ENCODE results near the gene TJP3. TPM values are rescaled to one million over a fixed set of nuclear protein-coding genes. Genes with fewer than 3 reads are reported as not detected.

The TJP3 gene
- total and polyA plus RNA-seq, 3 donors from 2014 or later = 37.2 to 125 (median 81.1) TPM

DNA sequence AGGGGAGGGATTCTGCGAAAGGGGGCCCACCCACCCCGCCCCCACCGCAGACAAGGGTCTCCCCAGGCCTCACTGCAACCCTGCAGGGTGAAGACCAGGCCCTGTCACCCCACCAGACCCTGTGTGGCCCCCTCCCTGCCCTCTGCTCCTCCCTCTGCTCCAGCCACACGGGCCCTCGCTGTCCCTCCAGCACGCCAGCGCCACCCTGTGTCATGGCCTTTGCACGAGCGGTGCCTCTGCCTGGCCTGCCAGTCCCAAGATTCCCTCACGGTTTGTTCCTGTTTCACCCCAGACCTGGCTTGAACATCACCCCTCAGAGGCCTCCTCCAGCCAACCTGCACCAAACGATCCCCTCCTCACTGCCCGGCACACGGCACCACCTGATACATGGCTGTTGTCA, 35.2 kb upstream of the TJP3 start:
- WGBS, 2 donors = 89 to 95% methylated on average over 6 to 13 of the region's 13 CpGs
- Histone ChIP-seq H3K27ac (peak overlapping the region in 1 of 2 donors; percentile 97), H3K36me3 (ENCODE audit: low read depth, missing control alignments) (no peaks in the 10 kb centered on the region), H3K4me1 (peaks cover 39% of the 10 kb centered on the region), H3K27me3 (no peaks in the 10 kb centered on the region), H3K4me3 (no peak overlapping the region), H3K9me3 (no peaks in the 10 kb centered on the region)
- intact Hi-C loops (cut with DNase I; ENCODE audit: low total_unique reads) = no loop called here
- TF ChIP-seq CTCF (IDR thresholded peaks at IDR 0.05) = no peak
- TF ChIP-seq POLR2A (IDR thresholded peaks at IDR 0.05) = no peak
- DNase-seq = no peak

- no peak for TF ChIP-seq CTCF (IDR thresholded peaks at IDR 0.05)
- TF ChIP-seq POLR2A (IDR thresholded peaks at IDR 0.05) = no peak
- Histone ChIP-seq H3K4me3 (no peak overlapping the region), H3K4me1 (peaks cover 35% of the 10 kb centered on the region), H3K9me3 (no peaks in the 10 kb centered on the region), H3K27me3 (no peaks in the 10 kb centered on the region), H3K36me3 (ENCODE audit: low read depth, missing control alignments) (no peaks in the 10 kb centered on the region), H3K27ac (no peak overlapping the region)
- no peak for DNase-seq
- 96% methylated on average over 8 to 28 of the region's 34 CpGs for WGBS, 2 donors
- intact Hi-C loops (cut with DNase I; ENCODE audit: low total_unique reads) = no loop called here
Measured at GRCh38 chr19:3673506-3674439, 34.4 kb upstream of the TJP3 start.

GRCh38 chr19:3674784-3675543, 33.2 kb upstream of the TJP3 start:
- no peaks in the 10 kb centered on the region for H3K27me3 ChIP-seq
- no peak overlapping the region for H3K27ac ChIP-seq
- H3K4me1 ChIP-seq = peaks cover 23% of the 10 kb centered on the region
- WGBS, 2 donors = 90 to 95% methylated on average over 13 of the region's 13 CpGs
- H3K36me3 ChIP-seq (ENCODE audit: low read depth, missing control alignments) = no peaks in the 10 kb centered on the region
- TF ChIP-seq POLR2A (IDR thresholded peaks at IDR 0.05) = no peak
- no peak for TF ChIP-seq CTCF (IDR thresholded peaks at IDR 0.05)
- no peak for DNase-seq
- intact Hi-C loops (cut with DNase I; ENCODE audit: low total_unique reads) = no loop called here
- no peaks in the 10 kb centered on the region for H3K9me3 ChIP-seq
- H3K4me3 ChIP-seq = no peak overlapping the region

DNA sequence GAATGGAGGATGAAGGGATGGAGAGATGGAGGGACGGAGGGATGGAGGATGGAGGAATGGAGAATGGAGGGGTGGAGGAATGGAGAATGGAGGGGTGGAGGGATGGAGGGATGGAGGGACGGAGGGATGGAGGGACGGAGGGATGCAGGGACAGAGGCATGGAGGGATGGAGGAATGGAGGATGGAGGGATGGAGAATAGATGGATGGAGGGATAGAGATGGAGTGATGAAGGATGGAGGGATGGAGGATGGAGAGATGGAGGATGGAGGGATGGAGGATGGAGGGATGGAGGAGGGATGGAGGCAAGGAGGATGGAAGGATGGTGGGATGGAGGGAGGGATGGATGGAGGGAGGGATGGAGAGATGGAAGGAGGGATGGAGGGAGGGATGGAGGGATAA, 30.0 kb upstream of the TJP3 start:
- Histone ChIP-seq H3K27me3 (no peaks in the 10 kb centered on the region), H3K36me3 (ENCODE audit: low read depth, missing control alignments) (no peaks in the 10 kb centered on the region), H3K9me3 (no peaks in the 10 kb centered on the region), H3K27ac (no peak overlapping the region), H3K4me3 (no peak overlapping the region), H3K4me1 (peaks cover 2% of the 10 kb centered on the region)
- intact Hi-C loops (cut with DNase I; ENCODE audit: low total_unique reads) = no loop called here
- DNase-seq = no peak
- WGBS, 2 donors = 92 to 94% methylated on average over 3 of the region's 3 CpGs
- TF ChIP-seq POLR2A (IDR thresholded peaks at IDR 0.05) (no peak), CTCF (IDR thresholded peaks at IDR 0.05) (no peak)
